RWPE2 (cell line): ENCODE results near the gene CASP9.
"Not testable (repeated sequence)": the region's sequence is repeated elsewhere in the genome, so short reads cannot be mapped to it uniquely, and the experiment has no call there.

Experiments used
- ATAC-seq: fragments of 200-7000 bp; cut with Tn5 transposase; 3 replicates; pipeline ENCODE4 v1.9.1; 2021; ENCODE audit warnings: low read depth
- DNase-seq: peaks from one replicate; pipeline ENCODE4 v3.0.0-alpha.2; 2020; ENCODE audit warnings: low spot score
- H3K27ac ChIP-seq: fragments of 450-650 bp; 2 replicates; pipeline ENCODE4 v1.5.1; 2017; ENCODE audit warnings: mild to moderate bottlenecking; ENCODE audit not compliant: poor library complexity, severe bottlenecking
- H3K27me3 ChIP-seq: fragments of 250-450 bp; sonication (Bioruptor Pico); 2 replicates; pipeline ENCODE4 v1.5.1; 2021; ENCODE audit warnings: mild to moderate bottlenecking, moderate library complexity; ENCODE audit not compliant: insufficient read depth, poor library complexity, severe bottlenecking
- H3K36me3 ChIP-seq: fragments of 250-450 bp; sonication (Bioruptor Pico); 2 replicates; pipeline ENCODE4 v1.5.1; 2020; ENCODE audit warnings: low read depth, mild to moderate bottlenecking, moderate library complexity
- H3K4me1 ChIP-seq: fragments of 250-450 bp; sonication (Bioruptor Pico); 2 replicates; pipeline ENCODE4 v1.5.1; 2021; ENCODE audit warnings: mild to moderate bottlenecking, moderate library complexity; ENCODE audit not compliant: insufficient read depth, poor library complexity, severe bottlenecking
- H3K4me3 ChIP-seq: fragments of 250-450 bp; sonication (Bioruptor Pico); 2 replicates; pipeline ENCODE4 v1.5.1; 2021; ENCODE audit warnings: mild to moderate bottlenecking, moderate library complexity; ENCODE audit not compliant: severe bottlenecking
- H3K9me3 ChIP-seq: fragments of 250-450 bp; sonication (Bioruptor Pico); 2 replicates; pipeline ENCODE4 v1.5.1; 2021; ENCODE audit warnings: mild to moderate bottlenecking, moderate library complexity; ENCODE audit not compliant: severe bottlenecking
- CTCF ChIP-seq: fragments of 450-650 bp; IDR thresholded peaks from one replicate; pipeline ENCODE4 v1.5.1; 2017; ENCODE audit warnings: mild to moderate bottlenecking, moderate library complexity; ENCODE audit not compliant: poor library complexity, severe bottlenecking

The CASP9 gene

GRCh38 chr1:15460708-15461095, 63.3 kb downstream of the CASP9 start:
- Histone ChIP-seq H3K27ac (no peak overlapping the region), H3K4me3 (no peak overlapping the region), H3K36me3 (no peaks in the 10 kb centered on the region), H3K9me3 (no peaks in the 10 kb centered on the region), H3K27me3 (no peaks in the 10 kb centered on the region), H3K4me1 (peaks cover 8% of the 10 kb centered on the region)
- TF ChIP-seq CTCF = no peak
- DNase-seq (no peak), ATAC-seq (no peak)

- ATAC-seq (peak; percentile 34; the same call in 2 of the 3 replicates), DNase-seq (no peak)
- Histone ChIP-seq H3K27me3 (no peaks in the 10 kb centered on the region), H3K4me1 (peaks cover 8% of the 10 kb centered on the region), H3K9me3 (no peaks in the 10 kb centered on the region), H3K36me3 (no peaks in the 10 kb centered on the region), H3K27ac (no peak overlapping the region), H3K4me3 (no peak overlapping the region)
- TF ChIP-seq CTCF = no peak
These were observed 64.0 kb downstream of the CASP9 start for GRCh38 chr1:15459771-15460707.

GRCh38 chr1:15458388-15458787, 65.6 kb downstream of the CASP9 start:
- not testable (repeated sequence) for ATAC-seq, DNase-seq

GRCh38 chr1:15457585-15457984, 66.4 kb downstream of the CASP9 start:
- TF ChIP-seq CTCF = no peak
- Histone ChIP-seq H3K9me3 (no peaks in the 10 kb centered on the region), H3K4me1 (no peaks in the 10 kb centered on the region), H3K27me3 (no peaks in the 10 kb centered on the region), H3K36me3 (no peaks in the 10 kb centered on the region), H3K27ac (no peak overlapping the region), H3K4me3 (no peak overlapping the region)
- ATAC-seq = no peak
- DNase-seq = no peak

More at GRCh38 chr1:15458388-15458787, 65.6 kb downstream of the CASP9 start:
- not testable (repeated sequence) for H3K27me3 ChIP-seq, H3K36me3 ChIP-seq, H3K4me3 ChIP-seq, H3K27ac ChIP-seq, H3K4me1 ChIP-seq, H3K9me3 ChIP-seq

- H3K36me3 ChIP-seq = no peaks in the 10 kb centered on the region
- no peaks in the 10 kb centered on the region for H3K27me3 ChIP-seq
- no peak for DNase-seq
- no peak for TF ChIP-seq CTCF
- no peak within 1 kb of the TSS for H3K27ac ChIP-seq
- H3K4me3 ChIP-seq = no peak within 1 kb of the TSS
- H3K9me3 ChIP-seq = no peaks in the 10 kb centered on the region
- H3K4me1 ChIP-seq = no peaks in the 10 kb centered on the region
- ATAC-seq = no peak
These were observed 67.6 kb downstream of the CASP9 start, which contains the start of gene CELA2A for GRCh38 chr1:15456313-15456954. Gene CELA2A, plus strand, starts transcription at chr1:15456732. Its CDS starts 22 bp downstream, at chr1:15456754.
